CD1c-positive myeloid dendritic cell (primary cell): ENCODE measurements around the gene GDE1.
"Not testable (repeated sequence)": the region's sequence is repeated elsewhere in the genome, so short reads cannot be mapped to it uniquely, and the experiment has no call there.

ENCODE experiments used
- DNase-seq: peaks from one replicate; pipeline ENCODE4 v3.0.0-alpha.2; 2016; ENCODE audit errors: extremely low spot score

The GDE1 gene, protein sequence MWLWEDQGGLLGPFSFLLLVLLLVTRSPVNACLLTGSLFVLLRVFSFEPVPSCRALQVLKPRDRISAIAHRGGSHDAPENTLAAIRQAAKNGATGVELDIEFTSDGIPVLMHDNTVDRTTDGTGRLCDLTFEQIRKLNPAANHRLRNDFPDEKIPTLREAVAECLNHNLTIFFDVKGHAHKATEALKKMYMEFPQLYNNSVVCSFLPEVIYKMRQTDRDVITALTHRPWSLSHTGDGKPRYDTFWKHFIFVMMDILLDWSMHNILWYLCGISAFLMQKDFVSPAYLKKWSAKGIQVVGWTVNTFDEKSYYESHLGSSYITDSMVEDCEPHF

DNA sequence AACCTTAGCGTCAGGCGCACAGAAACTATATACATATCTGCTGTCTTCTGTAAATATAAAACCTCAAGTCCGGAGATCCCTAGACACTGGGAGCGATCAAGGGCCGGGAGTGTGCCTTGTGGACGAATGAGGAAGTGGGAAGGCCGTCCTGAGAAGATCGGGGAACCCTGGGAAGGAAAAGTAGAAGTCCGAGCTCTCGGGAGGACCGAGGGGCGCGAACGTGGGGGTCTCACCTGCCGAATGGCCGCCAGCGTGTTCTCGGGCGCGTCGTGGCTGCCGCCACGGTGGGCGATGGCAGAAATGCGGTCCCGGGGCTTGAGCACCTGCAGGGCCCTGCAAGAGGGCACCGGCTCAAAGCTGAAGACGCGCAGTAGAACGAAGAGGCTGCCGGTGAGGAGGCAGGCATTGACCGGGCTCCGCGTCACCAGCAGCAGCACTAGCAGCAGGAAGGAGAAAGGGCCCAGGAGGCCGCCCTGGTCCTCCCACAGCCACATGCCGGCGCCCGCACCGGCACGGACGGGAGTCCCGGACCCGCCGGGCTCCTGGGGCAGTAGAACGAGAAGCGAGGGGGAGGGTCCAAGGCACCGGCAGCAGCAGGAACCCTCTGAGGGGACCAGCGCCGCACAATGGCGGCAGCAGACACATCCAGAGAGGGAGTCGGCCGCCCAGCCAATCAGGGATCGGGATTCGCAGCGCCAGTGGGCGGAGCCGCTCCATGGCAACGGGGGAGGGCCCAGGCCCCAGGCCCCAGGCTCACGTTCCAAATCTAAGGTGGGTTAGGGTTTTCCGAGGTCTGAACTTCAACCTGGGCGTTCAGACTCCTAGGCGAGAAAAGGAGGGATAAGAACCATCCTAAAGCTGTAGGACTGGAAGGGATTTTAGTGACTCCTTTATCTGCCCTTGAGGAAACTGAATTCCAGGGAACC, at the start of gene GDE1:
Gene GDE1 (minus strand): TSS at position 628 of the 926 bp plus-strand sequence. CDS start 134 bp downstream, at position 494.
- peak; percentile 93 for DNase-seq

GRCh38 chr16:19567560-19567959, 45.7 kb upstream of the GDE1 start:
- DNase-seq = no peak

DNA sequence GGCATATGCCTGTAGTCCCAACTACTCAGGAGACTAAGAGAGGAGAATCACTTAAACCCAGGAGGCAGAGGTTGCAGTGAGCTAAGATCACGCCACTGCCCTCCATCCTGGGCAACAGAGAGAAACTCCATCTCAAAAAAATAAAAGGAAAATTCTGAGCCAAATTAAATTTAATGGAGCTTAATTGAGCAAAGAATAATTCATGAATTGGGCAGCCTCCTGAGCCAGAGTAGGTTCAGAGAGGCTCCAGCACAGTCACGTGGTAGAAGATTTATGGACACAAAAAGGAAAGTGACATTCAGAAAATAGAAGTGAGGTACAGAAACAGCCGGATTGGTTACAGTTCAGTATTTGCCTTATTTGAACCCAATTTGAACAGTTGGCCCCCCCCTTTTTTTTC, 44.5 kb upstream of the GDE1 start:
- DNase-seq = no peak

GRCh38 chr16:19563377-19563776, 41.5 kb upstream of the GDE1 start:
- no peak for DNase-seq

GRCh38 chr16:19560078-19560477, 38.2 kb upstream of the GDE1 start:
- no peak for DNase-seq

GRCh38 chr16:19559242-19559910, 37.5 kb upstream of the GDE1 start:
- DNase-seq = peak; percentile 71

- peak; percentile 8 for DNase-seq
Measured at GRCh38 chr16:19555938-19556771, 34.3 kb upstream of the GDE1 start.

DNA sequence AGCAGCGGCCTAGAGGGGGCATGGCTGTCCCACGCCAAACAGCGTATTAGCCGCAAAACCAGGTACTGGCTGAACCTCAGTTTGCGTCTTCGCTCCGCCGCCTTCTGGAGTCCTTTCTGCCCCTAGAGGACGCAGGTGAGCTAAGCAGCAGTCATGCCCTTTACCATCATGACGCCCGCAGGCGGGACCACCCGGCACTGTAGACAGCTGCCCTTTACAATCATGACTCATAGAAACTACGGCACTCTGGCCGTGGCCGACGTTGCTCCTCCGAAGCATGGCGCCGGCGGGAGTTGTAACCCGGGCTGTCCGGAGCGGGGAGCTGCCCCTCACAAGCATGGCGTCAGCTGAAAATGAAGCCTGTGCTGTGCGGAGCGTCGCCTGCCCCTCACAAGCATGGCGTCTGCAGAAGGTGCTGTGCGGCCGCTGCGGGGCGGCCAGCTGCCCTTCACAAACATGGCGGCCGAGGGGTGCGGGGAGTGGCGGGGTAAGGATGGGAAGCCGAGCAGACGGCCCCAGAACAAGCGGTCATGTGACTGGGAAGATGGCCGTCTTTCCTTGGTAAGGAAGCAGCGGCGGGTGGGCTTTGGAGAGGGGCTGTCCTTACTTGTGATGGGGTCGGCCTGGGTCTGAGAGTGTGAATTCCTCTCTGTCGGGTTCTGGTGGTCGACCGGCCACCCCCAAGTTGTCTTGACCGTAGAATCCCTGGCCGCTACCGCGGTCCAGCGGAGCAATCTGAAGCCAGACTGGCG, 33.5 kb upstream of the GDE1 start, which contains the start of gene VPS35L:
Gene VPS35L (plus strand): TSS at position 518 of the 752 bp plus-strand sequence. CDS start 27 bp downstream, at position 545.
- DNase-seq = peak; percentile 98

GRCh38 chr16:19549673-19550072, 27.8 kb upstream of the GDE1 start:
- no peak for DNase-seq

DNA sequence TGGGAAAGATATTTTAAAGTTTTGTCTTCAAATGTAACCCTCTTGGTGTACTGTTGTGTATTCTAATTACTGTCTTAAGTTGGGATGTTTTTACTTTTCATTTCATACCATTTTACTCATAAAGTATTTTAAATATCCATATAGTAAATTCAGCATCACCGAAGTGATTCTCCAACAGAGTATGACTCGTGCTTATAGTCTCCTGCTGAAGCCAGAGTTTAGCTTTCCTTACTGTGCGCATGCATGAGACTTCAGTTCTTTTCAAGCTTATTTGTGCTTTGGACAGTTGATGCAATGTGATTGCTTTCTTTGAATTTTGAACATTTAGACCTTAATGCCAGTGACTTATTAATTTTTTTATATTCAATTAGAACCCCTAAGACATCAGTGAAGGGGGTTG, 26.2 kb upstream of the GDE1 start:
- DNase-seq = no peak

GRCh38 chr16:19543278-19543996, 21.5 kb upstream of the GDE1 start:
- not testable (repeated sequence) for DNase-seq

GRCh38 chr16:19542138-19542821, 20.4 kb upstream of the GDE1 start:
- DNase-seq = no peak

- DNase-seq = no peak
Measured at GRCh38 chr16:19540241-19540970, 18.5 kb upstream of the GDE1 start.

GRCh38 chr16:19532601-19533000, 10.7 kb upstream of the GDE1 start:
- DNase-seq = no peak

GRCh38 chr16:19528666-19529065, 6.8 kb upstream of the GDE1 start:
- no peak for DNase-seq

DNA sequence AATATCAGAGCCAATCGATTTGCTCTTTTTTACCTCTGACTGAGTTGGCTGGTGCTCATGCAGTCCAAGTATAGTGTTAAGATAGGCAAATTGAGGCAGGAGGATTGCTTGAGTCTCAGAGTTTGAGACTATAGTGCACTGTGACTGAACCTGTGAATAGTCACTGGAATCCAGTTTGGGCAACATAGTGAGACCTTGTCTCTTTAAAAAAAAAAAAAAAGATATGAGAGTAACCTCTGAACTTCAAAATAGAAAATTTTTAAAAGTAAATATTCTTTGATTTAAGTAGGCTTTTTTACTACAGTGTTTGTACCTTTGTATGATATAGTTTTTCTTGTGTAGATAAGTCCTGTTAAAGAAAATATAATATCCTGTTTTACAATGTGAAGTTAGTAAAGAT, 5.3 kb upstream of the GDE1 start:
- DNase-seq = no peak

DNA sequence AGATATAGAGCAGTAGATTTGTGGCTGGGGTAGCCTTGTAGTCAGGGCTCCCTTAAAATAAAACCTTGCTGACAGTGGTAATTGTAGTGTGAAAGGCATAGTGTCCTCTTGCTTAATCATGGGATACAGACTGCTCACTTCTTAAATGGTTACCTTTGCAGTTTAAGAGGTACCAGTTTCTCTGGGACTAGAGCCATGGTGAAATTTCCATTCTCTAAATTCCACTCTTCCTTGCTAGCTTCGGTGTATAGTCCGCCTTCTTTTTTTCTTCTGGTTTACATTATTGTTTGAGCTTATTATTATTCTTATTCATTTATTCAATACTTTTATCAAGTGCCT, 3.5 kb upstream of the GDE1 start:
- no peak for DNase-seq

GRCh38 chr16:19524616-19525384, 2.9 kb upstream of the GDE1 start:
- DNase-seq = peak; percentile 46
